Measurements from ENCODE around the gene TNFRSF1A.

The TNFRSF1A gene

DNA sequence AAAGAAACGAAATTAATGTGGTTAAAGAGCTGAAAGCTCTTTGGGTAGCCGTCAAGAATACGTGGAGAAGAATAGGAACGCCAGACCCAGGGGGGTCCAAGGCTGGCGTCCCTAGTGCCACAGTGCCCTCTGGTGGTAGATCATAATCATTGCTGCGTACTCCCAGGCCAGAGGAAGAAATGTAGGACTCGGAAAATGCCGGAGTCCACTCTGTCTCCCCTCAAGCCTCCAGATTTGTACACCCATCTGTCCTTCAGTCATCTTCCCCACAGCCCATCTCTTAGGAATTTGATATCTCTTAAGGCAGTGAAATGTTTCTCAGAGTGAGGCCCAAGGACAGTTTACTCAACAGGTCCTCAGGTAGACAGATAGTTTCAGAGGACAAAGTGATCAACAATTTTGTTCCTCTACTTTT, 56.8 kb downstream of the TNFRSF1A start:
- Histone ChIP-seq H2AFZ (ENCODE audit: low read depth, low read length) (no peak overlapping the region), H3K36me3 (replicated peaks; ENCODE audit: low read depth, low read length) (no peaks in the 10 kb centered on the region), H3K9me3 (ENCODE audit: insufficient read depth, low read length) (no peaks in the 10 kb centered on the region), H3K27ac (ENCODE audit: low read length) (no peak overlapping the region), H4K20me1 (ENCODE audit: insufficient read depth, low read length) (no peaks in the 10 kb centered on the region; the same call in 1 of the 2 replicates), H3K9ac (ENCODE audit: low read length) (no peak overlapping the region), H3K4me2 (ENCODE audit: low read length) (no peak overlapping the region), H3K4me1 (ENCODE audit: low read length) (no peaks in the 10 kb centered on the region), H3K4me3 (ENCODE audit: low read length) (no peak overlapping the region), H3K27me3 (ENCODE audit: low read depth, low read length) (peaks cover 11% of the 10 kb centered on the region), H3K79me2 (ENCODE audit: low read length) (no peaks in the 10 kb centered on the region)
- TF ChIP-seq, protein P1, sequence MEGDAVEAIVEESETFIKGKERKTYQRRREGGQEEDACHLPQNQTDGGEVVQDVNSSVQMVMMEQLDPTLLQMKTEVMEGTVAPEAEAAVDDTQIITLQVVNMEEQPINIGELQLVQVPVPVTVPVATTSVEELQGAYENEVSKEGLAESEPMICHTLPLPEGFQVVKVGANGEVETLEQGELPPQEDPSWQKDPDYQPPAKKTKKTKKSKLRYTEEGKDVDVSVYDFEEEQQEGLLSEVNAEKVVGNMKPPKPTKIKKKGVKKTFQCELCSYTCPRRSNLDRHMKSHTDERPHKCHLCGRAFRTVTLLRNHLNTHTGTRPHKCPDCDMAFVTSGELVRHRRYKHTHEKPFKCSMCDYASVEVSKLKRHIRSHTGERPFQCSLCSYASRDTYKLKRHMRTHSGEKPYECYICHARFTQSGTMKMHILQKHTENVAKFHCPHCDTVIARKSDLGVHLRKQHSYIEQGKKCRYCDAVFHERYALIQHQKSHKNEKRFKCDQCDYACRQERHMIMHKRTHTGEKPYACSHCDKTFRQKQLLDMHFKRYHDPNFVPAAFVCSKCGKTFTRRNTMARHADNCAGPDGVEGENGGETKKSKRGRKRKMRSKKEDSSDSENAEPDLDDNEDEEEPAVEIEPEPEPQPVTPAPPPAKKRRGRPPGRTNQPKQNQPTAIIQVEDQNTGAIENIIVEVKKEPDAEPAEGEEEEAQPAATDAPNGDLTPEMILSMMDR (IDR thresholded peaks at IDR 0.05; ENCODE audit: low read depth, low read length): peak; percentile 90
- TF ChIP-seq EZH2phosphoT487 (IDR thresholded peaks at IDR 0.05; ENCODE audit: low read depth): no peak

DNA sequence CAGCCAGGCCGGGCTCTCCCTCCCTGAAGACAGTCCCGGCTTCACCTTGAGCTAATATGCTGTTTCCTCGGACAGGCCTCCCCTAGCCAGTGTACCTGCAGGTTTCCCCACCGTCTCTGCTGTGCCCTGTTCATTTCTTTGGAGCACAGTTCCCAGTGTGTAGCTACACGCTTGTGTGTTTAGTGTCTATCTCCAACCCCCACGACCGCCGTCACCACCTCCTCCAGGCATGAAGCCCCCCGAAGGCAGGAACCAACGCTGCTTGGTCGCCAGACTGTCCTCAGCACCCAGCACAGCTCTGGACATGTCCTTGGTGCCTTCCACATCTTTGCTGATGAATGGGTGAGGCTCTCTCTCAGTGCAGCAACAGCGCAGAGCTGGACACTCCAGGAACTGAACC, 57.6 kb downstream of the TNFRSF1A start:
- Histone ChIP-seq H3K27me3 (ENCODE audit: low read depth, low read length) (peaks cover 19% of the 10 kb centered on the region), H3K4me2 (ENCODE audit: low read length) (no peak overlapping the region), H2AFZ (ENCODE audit: low read depth, low read length) (no peak overlapping the region), H3K79me2 (ENCODE audit: low read length) (no peaks in the 10 kb centered on the region), H3K9ac (ENCODE audit: low read length) (no peak overlapping the region), H3K36me3 (replicated peaks; ENCODE audit: low read depth, low read length) (no peaks in the 10 kb centered on the region), H3K4me3 (ENCODE audit: low read length) (no peak overlapping the region), H3K27ac (ENCODE audit: low read length) (no peak overlapping the region), H3K9me3 (ENCODE audit: insufficient read depth, low read length) (no peaks in the 10 kb centered on the region), H4K20me1 (ENCODE audit: insufficient read depth, low read length) (no peaks in the 10 kb centered on the region; the same call in 1 of the 2 replicates), H3K4me1 (ENCODE audit: low read length) (no peaks in the 10 kb centered on the region)
- no peak for TF ChIP-seq EZH2phosphoT487 (IDR thresholded peaks at IDR 0.05; ENCODE audit: low read depth)
- TF ChIP-seq, protein P1 (IDR thresholded peaks at IDR 0.05; ENCODE audit: low read depth, low read length): no peak

DNA sequence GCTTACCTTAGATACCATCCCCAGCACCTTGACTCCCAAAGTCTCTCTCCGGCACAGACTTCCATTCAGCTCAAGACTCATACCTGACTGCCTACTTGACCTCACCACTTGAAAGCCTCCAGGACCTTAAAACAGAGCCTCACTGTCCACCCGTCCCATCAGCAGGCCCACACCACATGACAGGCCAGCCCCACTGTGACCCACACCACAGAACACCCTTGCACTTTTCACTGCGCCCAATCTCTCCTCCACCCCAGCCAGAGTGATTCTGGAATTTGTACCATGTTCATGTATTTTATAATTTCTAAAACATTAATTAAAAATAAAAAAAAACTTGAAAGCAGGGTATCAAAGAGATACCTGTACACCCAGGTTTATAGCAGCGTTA, 59.4 kb downstream of the TNFRSF1A start:
- peaks cover 26% of the 10 kb centered on the region for H3K27me3 ChIP-seq (ENCODE audit: low read depth, low read length)
- no peak overlapping the region for H3K27ac ChIP-seq (ENCODE audit: low read length)
- H3K4me1 ChIP-seq (ENCODE audit: low read length): peaks cover 4% of the 10 kb centered on the region
- no peak overlapping the region for H3K4me2 ChIP-seq (ENCODE audit: low read length)
- TF ChIP-seq, protein P1 (IDR thresholded peaks at IDR 0.05; ENCODE audit: low read depth, low read length): no peak
- no peak for TF ChIP-seq EZH2phosphoT487 (IDR thresholded peaks at IDR 0.05; ENCODE audit: low read depth)
- H4K20me1 ChIP-seq (ENCODE audit: insufficient read depth, low read length): no peaks in the 10 kb centered on the region; the same call in 1 of the 2 replicates
- H3K9ac ChIP-seq (ENCODE audit: low read length): no peak overlapping the region
- no peak overlapping the region for H3K4me3 ChIP-seq (ENCODE audit: low read length)
- no peak overlapping the region for H2AFZ ChIP-seq (ENCODE audit: low read depth, low read length)
- no peaks in the 10 kb centered on the region for H3K9me3 ChIP-seq (ENCODE audit: insufficient read depth, low read length)
- no peaks in the 10 kb centered on the region for H3K36me3 ChIP-seq (replicated peaks; ENCODE audit: low read depth, low read length)
- no peaks in the 10 kb centered on the region for H3K79me2 ChIP-seq (ENCODE audit: low read length)

DNA sequence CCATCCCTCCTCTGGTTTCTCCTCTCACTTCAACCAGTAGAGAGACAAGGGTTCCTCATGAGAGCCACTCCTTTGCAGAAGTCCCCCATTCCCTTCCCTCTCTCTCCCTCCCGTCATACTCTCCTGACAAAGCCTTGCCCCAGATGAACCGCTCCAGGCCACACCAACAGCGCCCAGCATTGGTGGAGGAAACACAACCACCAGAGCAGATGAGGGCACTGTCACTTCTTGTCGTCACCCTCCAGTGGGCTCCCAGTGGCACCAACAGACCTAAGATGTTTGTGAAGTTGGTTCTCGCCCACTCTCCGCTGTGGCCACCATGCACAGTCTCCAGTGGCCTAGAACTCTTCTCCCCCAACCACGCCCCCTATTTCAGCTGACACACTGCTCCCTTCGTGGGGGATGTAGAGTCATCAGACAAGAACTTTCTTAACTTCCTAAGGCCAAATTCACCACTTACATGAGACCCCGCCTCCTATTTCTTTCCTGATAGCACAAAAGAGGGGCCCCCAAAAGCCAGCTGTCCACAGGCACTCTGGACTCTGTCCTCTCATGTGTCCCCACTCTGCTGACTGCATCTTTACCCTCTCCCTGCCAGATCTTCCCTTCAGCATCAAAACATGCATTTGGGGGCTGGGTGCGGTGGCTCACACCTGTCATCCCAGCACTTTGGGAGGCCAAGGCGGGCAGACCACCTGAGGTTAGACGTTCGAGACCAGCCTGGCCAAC, 60.6 kb downstream of the TNFRSF1A start:
- TF ChIP-seq, protein P1 (IDR thresholded peaks at IDR 0.05; ENCODE audit: low read depth, low read length): no peak
- TF ChIP-seq EZH2phosphoT487 (IDR thresholded peaks at IDR 0.05; ENCODE audit: low read depth): no peak
- Histone ChIP-seq H3K9me3 (ENCODE audit: insufficient read depth, low read length) (no peaks in the 10 kb centered on the region), H3K27ac (ENCODE audit: low read length) (no peak overlapping the region), H3K4me3 (ENCODE audit: low read length) (no peak overlapping the region), H3K36me3 (replicated peaks; ENCODE audit: low read depth, low read length) (no peaks in the 10 kb centered on the region), H3K79me2 (ENCODE audit: low read length) (no peaks in the 10 kb centered on the region), H4K20me1 (ENCODE audit: insufficient read depth, low read length) (no peaks in the 10 kb centered on the region; the same call in 1 of the 2 replicates), H3K4me1 (ENCODE audit: low read length) (peaks cover 4% of the 10 kb centered on the region), H3K9ac (ENCODE audit: low read length) (no peak overlapping the region), H2AFZ (ENCODE audit: low read depth, low read length) (no peak overlapping the region), H3K27me3 (ENCODE audit: low read depth, low read length) (peaks cover 27% of the 10 kb centered on the region), H3K4me2 (ENCODE audit: low read length) (no peak overlapping the region)
